ENCODE data around the gene PDE4D. TPM values are rescaled to one million over a fixed set of nuclear protein-coding genes. Genes with fewer than 3 reads are reported as not detected.

PDE4D gene
- total RNA-seq, 4 donors from 2014 or later, result 15.9 to 66.3 (median 48.7) TPM

GRCh38 chr5:59919484-59919883, 26.0 kb upstream of the PDE4D start:
- WGBS, 2 donors, result 74 to 80% methylated on average over 2 of the region's 2 CpGs
- no peak for DNase-seq (ENCODE audit: low spot score in 2 of 2)

GRCh38 chr5:59917121-59917520, 23.6 kb upstream of the PDE4D start:
- TF ChIP-seq EP300 (IDR thresholded peaks at IDR 0.05) (no peak), CTCF (IDR thresholded peaks at IDR 0.05) (no peak), POLR2A (IDR thresholded peaks at IDR 0.05) (no peak)
- Histone ChIP-seq H3K4me3 (no peak overlapping the region), H3K27ac (no peak overlapping the region), H3K4me1 (no peaks in the 10 kb centered on the region), H3K36me3 (no peaks in the 10 kb centered on the region), H3K9me3 (no peaks in the 10 kb centered on the region), H3K27me3 (no peaks in the 10 kb centered on the region)
- no peak for DNase-seq (ENCODE audit: low spot score in 2 of 2)
- WGBS, 2 donors, result 60 to 81% methylated on average over 2 of the region's 2 CpGs

More at GRCh38 chr5:59919484-59919883, 26.0 kb upstream of the PDE4D start:
- Histone ChIP-seq H3K36me3 (no peaks in the 10 kb centered on the region), H3K4me1 (no peaks in the 10 kb centered on the region), H3K9me3 (no peaks in the 10 kb centered on the region), H3K27ac (no peak overlapping the region), H3K4me3 (no peak overlapping the region), H3K27me3 (no peaks in the 10 kb centered on the region)
- TF ChIP-seq CTCF (IDR thresholded peaks at IDR 0.05) (no peak), POLR2A (IDR thresholded peaks at IDR 0.05) (no peak), EP300 (IDR thresholded peaks at IDR 0.05) (no peak)

- Histone ChIP-seq H3K36me3 (no peaks in the 10 kb centered on the region), H3K27me3 (no peaks in the 10 kb centered on the region), H3K9me3 (no peaks in the 10 kb centered on the region), H3K4me1 (no peaks in the 10 kb centered on the region), H3K4me3 (no peak overlapping the region), H3K27ac (no peak overlapping the region)
- 67 to 80% methylated on average over 3 of the region's 3 CpGs for WGBS, 2 donors
- TF ChIP-seq EP300 (IDR thresholded peaks at IDR 0.05) (no peak), CTCF (IDR thresholded peaks at IDR 0.05) (no peak), POLR2A (IDR thresholded peaks at IDR 0.05) (no peak)
- DNase-seq (ENCODE audit: low spot score in 2 of 2), result no peak
Observed at GRCh38 chr5:59905188-59905587, 11.7 kb upstream of the PDE4D start.

- Histone ChIP-seq H3K9me3 (no peaks in the 10 kb centered on the region), H3K4me1 (peaks cover 0 to 10% (median 0%) of the 10 kb centered on the region in 4 donors), H3K27me3 (peaks cover 0 to 24% of the 10 kb centered on the region in 2 donors), H3K27ac (no peak overlapping the region), H3K4me3 (no peak overlapping the region), H3K36me3 (no peaks in the 10 kb centered on the region)
- no peak for DNase-seq (ENCODE audit: low spot score in 2 of 2)
- TF ChIP-seq CTCF (IDR thresholded peaks at IDR 0.05) (no peak), EP300 (IDR thresholded peaks at IDR 0.05) (no peak), POLR2A (IDR thresholded peaks at IDR 0.05) (no peak)
Observed at GRCh38 chr5:59897075-59897474, 3.5 kb upstream of the PDE4D start.

DNA sequence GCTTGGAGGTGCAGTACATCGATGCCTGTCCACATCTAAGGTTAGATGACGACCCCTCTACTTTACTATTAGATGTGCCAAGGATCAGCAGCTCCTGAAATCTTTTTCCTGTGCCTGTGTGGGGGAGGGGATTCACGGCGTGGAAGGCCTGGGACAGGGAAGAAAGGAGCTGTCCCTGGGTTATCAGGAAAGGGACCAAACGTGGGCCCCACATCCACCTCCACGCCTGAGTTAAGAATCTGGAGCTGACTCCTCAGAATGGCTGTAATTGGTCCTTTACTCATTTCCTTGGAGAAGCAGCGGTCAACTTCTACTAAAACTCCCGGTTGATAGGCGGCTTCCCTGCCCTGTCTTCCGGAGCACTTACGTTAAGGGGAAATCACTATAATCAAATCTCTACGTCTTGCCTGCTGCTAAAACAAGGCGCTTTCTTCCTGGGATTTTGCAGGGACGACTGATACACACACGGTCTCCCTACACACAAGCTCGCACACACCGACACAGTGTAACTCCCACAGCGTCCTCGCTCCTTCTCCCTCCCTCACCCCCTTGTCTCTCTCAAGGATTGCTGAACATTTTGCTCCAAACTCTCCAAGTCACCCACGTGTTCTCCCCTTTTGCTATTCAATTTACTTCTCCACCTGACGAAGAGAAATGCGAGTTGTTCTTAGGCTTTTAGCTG, 1.4 kb downstream of the PDE4D start:
- peaks cover 0 to 10% (median 0%) of the 10 kb centered on the region in 4 donors for H3K4me1 ChIP-seq
- H3K27me3 ChIP-seq, result peaks cover 0 to 35% of the 10 kb centered on the region in 2 donors
- no peak overlapping the region for H3K27ac ChIP-seq
- H3K36me3 ChIP-seq, result no peaks in the 10 kb centered on the region
- 8 to 14% methylated on average over 17 to 22 of the region's 22 CpGs for WGBS, 2 donors
- DNase-seq (ENCODE audit: low spot score in 2 of 2), result no peak
- no peaks in the 10 kb centered on the region for H3K9me3 ChIP-seq
- no peak overlapping the region for H3K4me3 ChIP-seq
- TF ChIP-seq CTCF (IDR thresholded peaks at IDR 0.05), result no peak
- no peak for TF ChIP-seq POLR2A (IDR thresholded peaks at IDR 0.05)
- TF ChIP-seq EP300 (IDR thresholded peaks at IDR 0.05), result no peak

Measured in tibial nerve (tissue), 4 donors.